Measurements from ENCODE around the gene SPAG16.

GRCh38 chr2:213682276-213682675 is 398.0 kb downstream of the SPAG16 start:
- no peak for TF ChIP-seq CTCF (IDR thresholded peaks at IDR 0.05 in 4 of 5, conservative IDR thresholded peaks at IDR 0.05 in 1 of 5)
- no peak for TF ChIP-seq POLR2A (IDR thresholded peaks at IDR 0.05)
